IPS DF 4.7 (cell line): Measurements from ENCODE around the gene SEMA3B.
"Not testable (repeated sequence)": the region's sequence is repeated elsewhere in the genome, so short reads cannot be mapped to it uniquely, and the experiment has no call there.

ENCODE experiments used
- DNase-seq: peaks from one replicate; pipeline ENCODE4 v3.0.0-alpha.2; 2013; ENCODE audit warnings: low spot score; ENCODE audit errors: extremely low read depth

Gene SEMA3B

DNA sequence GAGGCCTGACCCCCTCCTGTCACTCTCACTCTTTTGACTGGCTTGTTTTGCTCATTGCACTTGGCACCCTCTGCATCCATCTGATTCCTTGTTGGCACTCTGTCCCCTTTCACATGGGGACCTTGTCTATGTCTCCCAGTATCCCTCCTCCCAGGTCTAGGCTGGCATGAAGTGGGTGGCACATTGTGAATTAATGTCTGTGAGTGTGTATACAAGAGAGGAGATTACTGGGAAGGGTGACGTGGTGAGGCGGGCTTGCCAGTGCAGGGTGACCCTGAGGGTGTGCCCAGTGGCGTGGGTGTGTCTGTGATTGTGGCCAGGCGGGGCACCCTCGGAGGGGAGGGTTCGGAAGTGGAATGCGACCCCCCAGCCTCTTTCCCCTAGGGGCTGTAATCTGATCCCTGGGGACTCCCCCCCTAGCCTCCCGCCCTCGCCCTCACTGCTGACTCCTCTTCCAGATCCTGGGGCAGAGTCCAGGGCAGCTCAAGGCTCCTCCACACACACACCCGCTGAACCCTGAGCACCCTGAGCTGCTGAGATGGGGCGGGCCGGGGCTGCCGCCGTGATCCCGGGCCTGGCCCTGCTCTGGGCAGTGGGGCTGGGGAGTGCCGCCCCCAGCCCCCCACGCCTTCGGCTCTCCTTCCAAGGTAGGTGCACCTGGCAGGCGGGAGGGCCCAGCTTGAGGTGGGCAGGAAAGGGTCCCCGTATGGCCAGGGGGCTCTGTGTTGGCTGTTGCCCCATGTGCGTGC lies at the start of gene SEMA3B:
TSS of gene SEMA3B (plus strand) at position 445 of the 749 bp plus-strand sequence. CDS start at position 539, 94 bp downstream.
- no peak for DNase-seq

DNA sequence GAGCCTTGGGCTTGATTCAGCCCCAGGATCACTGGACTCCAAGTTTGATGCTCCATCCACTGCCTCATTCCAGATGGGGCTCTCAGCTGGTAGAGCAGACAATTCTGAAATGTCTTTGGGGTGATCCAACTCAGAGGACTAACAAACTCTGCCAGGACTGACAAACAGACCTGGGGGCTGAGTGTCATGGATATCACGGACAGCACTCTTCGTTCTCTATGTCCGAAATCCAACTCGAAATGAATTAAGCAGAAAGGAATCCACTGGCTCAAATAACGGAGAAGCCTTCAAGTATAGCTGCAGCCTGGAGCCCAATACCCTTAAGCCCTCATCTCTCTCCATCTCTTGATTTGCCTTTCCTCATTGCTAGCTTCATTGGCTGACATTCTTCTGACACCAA lies 49.7 kb upstream of the SEMA3B start:
- no peak for DNase-seq

- no peak for DNase-seq
Measured at GRCh38 chr3:50220109-50220508, 48.8 kb upstream of the SEMA3B start.

GRCh38 chr3:50221051-50221410 lies 47.9 kb upstream of the SEMA3B start:
- DNase-seq, result no peak

GRCh38 chr3:50221411-50222168 lies 47.4 kb upstream of the SEMA3B start:
- no peak for DNase-seq

DNA sequence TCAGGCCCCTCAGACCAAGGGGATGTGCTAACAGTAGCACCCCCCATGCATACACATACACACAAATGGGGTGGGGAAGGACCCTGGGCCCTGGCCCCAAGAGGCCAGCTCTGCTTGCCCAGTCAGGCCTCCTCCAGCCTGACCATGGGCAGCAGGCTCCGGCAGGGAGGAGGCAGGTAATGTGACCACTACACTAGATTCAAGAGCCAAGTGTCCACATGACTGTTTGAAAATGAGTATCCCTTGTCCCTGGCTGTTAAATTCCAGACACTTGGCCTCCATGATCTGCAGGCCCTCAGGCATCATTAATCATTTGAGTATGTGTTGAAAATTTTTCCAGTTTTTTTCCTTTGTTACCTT lies 46.8 kb upstream of the SEMA3B start:
- no peak for DNase-seq

- DNase-seq, result no peak
Measured at GRCh38 chr3:50224639-50225038, 44.3 kb upstream of the SEMA3B start.

DNA sequence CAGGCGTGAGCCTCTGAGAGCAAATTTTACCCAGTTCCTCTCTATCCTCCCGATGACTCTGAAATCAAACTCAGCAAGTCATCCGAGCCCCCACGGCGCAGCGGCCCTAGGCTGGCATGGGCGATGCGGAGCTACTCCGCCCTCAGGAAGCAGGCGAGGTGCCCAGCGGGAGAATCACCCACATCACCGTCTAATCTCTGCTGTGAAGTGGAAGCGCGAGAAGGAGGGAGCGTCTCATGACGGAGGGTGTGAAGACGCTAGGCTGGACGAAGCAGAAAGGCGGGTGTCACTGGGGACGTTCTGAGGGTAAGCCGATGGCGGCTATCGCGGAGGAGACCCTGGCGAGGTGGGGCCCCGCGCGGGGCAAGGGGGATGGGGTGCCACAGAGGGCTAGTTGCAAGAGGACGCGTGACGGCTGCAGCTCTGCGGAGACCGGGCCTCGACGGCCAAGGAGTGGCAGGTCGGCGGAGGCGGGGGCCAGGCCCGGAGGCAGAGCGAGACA lies 42.0 kb upstream of the SEMA3B start:
- DNase-seq, result no peak

DNA sequence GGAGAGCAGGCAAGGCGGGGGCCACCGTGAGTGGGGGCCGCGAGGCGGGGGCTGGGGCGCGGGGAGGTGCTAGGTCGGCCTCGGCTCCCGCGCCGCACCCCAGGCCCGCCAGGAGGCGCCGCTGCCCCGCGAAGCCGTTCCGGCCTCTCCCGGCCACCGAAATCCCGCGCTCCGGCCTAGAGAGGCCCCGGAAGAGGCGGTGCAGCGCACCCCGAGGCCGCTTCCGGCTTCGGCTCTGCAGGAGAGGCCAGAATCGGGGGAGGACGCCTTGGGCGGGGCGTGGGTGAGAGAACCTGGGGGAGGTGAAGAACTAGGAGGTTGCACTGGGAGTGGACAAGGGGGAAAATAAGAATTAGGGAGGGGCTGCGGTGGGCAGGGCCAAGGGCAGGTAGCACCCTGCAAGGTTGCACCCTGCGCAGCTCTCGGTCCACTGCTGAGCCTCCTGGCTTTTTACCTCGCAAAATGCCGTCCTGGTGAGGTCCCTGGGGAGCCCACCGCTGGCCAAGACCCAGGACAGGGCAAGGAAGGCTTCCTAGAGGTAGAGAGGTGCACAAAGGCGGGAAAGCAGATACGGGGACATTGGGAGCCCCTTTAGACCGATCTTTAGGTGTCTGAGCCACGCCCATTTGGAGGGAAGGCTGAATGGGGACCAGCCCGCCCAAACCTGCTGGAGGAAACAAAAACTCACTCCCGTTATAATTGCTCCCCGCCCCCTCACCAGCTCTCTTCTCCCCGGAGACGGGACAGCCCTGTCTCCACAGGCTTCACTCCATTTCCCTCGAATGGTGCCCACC lies 41.4 kb upstream of the SEMA3B start:
- DNase-seq, result no peak

- not testable (repeated sequence) for DNase-seq
Measured at GRCh38 chr3:50228184-50228763, 40.7 kb upstream of the SEMA3B start.

- DNase-seq, result no peak
Measured at GRCh38 chr3:50229490-50229889, 39.5 kb upstream of the SEMA3B start.

DNA sequence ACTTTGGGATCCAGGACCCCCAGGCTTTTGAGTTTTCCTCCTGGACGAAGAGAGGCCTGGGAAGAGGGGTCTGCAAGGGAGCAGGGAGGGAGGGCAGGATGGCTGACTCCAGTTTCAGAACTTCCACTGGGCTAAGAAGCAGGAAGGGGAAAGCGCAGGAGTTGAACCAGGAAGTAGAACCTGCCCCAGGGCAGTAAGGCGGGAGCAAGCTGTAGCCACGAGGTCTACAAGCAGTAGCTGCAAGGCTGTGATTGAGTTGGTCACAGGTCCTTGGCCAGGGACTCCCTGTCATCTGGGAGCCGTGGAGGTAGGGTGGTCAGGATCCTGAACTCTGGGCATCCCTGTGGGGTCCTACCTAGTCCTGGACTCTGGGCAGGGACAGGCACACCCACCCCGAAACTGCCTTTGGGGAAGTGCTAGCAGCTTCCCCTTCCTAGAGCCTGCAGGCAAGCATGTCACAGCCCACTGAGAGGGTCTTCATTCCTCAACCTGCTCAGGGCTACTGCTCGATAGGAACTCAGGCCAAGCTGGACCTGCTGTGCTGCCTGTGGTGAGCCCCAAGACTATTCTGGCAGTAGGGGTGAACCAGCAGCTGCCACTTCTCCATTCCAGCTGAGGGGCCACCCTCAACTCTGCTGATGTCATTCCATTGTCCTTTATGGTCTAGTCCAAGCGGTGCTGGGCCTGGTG lies 38.7 kb upstream of the SEMA3B start:
- no peak for DNase-seq

DNA sequence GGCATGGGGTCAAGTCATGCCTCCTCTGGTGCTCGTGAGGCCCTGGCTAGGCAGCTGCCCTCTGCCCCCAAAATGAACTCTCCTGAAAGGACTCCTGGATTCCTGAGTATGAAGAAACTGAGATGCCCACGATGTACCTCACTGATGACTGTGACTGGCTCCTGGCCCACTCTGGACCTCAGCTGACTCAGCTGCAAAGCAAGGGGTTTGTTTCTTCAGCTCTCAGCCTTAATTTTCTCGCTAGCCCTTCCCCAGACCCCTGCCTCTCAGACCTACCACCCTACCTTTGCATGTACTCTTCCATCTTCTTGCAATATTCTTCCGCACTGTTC lies 38.2 kb upstream of the SEMA3B start:
- DNase-seq, result no peak

DNA sequence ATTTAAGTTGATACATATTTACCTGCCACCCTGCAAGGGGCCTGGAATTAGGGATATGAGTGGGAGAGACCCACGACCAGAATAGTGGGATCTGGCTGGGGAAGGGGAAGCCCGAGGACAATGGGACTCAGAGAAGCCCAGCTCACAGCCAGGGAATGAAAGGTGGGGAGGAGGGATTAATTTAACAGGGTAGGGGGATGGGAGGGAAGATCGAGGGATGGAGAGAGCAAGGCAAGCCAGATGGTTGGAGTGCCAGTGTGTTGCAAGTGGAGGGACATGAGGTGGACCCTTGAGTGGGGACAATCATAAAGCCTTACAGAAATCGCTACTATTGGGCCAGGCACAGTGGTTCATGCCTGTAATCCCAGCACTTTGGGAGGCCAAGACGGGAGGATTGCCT lies 37.4 kb upstream of the SEMA3B start:
- no peak for DNase-seq

- no peak for DNase-seq
Measured at GRCh38 chr3:50232303-50232702, 36.6 kb upstream of the SEMA3B start.

- no peak for DNase-seq
Measured at GRCh38 chr3:50233176-50233575, 35.8 kb upstream of the SEMA3B start.

DNA sequence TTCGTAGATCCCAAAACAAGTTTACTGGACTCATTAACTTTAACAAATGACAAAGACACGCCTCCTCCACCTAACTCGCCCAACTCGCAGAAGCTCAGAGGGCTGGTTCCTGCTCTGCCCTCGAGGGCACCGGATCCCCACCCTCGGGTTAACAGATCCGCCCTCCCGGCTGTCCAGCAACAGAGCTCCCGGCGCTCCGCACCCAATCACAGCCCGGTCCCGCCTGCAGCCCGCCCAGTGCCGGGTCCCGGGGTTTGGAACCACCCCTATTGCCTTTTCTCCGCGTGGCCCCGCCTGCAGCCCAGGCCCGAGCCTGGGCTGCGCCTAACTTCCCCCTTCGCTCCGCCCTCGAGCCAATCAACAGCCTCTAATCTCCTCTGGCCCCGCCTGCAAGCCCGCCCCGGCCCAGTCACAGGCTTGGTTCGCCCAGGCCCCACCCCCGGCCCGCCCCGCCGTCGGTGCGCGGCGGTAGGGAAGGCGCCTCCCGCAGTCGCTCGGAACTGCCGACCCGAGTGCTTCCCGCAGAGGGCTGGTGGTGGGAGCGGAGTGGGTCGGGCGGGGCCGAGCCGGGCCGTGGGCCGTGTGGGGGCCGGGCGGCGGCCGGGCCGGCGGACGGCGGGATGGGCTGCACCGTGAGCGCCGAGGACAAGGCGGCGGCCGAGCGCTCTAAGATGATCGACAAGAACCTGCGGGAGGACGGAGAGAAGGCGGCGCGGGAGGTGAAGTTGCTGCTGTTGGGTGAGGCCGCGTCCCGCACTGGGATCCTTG lies 33.0 kb upstream of the SEMA3B start, which contains the start of gene GNAI2:
TSS of gene GNAI2 (plus strand) at position 489 of the 768 bp plus-strand sequence. CDS start at position 621, 132 bp downstream.
- no peak for DNase-seq

DNA sequence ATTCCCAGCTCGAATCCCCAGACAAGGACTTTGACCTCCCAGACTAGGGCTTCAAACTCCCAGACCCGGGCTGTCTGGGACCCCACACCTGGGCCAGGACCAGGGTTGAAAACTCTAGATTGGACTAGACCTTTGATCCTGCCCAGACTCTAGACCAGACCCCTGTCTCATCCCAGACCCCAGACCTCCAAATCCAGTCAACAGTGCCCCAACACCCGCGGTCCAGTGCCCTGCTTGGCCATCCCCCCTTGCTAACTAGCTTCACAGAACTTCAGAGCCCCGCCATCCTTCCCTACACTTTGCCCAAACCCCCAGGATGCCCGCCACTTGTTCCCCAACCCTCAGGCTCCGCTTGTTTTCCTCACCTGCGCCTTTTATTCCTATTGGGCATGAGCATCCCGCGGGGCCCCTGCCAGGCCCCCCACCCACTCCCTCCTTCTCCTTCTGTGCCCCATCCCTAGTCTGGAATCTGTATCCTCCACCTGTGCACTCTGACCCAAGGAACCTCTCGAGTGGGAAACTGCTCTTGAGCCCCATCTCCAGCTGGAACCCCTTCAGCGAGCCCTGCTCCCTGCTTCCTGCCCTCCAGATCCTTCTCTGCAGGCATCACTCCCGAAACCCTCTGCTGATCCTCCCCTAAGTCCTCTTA lies 32.3 kb upstream of the SEMA3B start:
- DNase-seq, result no peak

DNA sequence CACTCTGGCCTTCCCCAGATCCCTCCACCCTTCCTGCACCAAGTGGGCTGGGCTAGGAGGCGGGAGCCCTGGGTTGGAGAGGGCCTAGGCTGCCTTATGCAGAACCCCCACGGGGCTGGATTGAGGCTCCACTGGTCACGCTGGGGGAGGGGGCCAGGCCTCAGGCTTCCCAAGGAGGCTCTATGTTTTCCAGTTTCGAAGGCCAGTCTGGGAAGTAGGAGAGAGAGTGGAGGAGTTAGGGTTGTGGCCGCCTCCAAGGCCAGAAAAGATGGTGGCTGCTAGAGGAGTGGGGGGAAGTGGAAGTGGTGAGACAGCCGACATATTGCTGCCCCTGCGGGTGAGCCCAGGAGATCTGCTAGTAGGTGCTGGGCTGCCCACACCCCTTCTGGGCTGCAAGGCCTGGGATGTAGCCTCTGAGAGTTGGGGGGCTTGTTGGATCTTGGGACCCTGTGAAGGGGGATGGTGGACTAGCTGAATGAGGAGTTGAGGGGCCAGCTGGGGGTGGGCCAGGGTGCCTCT lies 31.8 kb upstream of the SEMA3B start:
- no peak for DNase-seq
